Head of caudate nucleus (tissue), 42 donors: ENCODE measurements around the gene TMEM178A.

Experiments used
- DNase-seq, 42 donors: peaks; one replicate each; pipeline versions ENCODE4 v3.0.0 to v3.0.0-alpha.2; 2020 to 2021; ENCODE audit warnings: mixed read lengths in 7 of 42
- intact Hi-C: fragments of 100-400 bp; cut with DNase I; formaldehyde crosslinking; loops from one replicate; pipeline ENCODE4 v1.15.0; 2022

TMEM178A gene

DNA sequence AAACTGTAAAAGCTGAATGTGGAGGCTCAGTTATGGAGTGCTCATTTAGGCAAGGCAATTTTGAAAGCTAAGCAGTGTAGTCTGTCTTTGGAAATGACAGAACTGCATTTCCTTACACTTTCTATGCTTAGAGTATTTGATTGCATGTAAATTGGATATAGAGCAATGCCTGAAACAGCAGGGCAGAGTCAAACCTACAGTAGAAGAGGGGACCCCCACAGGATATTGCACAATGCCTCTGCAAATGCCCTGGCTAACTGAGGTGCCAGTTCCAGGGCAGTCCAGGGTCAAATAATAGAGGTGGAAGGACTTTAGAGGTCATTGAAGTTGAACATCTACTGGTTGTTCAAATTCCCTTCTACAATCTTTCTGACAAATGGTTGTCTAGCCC lies 2.2 kb downstream of the TMEM178A start:
- intact Hi-C loops: no loop called here
- DNase-seq: no peak

GRCh38 chr2:39668576-39669080 lies 2.9 kb downstream of the TMEM178A start:
- DNase-seq: no peak
- intact Hi-C loops: no loop called here

DNA sequence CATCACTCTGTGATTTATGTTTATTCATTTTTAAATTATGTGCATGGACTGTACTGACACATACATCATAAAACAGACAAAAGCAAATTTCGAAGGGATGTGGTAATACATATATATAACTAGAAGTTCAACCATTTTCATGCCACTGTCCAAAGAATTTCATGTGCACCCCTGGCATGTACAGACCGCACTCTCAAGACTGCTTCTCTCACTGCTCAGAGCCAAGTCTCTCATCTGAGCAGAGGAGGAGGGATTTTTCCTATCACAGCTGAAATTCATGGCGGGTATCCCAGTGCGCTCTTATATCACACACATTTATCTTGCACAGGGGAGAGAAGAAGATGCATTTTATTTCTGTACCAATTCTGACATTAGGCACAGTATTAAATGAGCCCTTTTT lies 5.9 kb downstream of the TMEM178A start:
- no peak for DNase-seq
- intact Hi-C loops: no loop called here

DNA sequence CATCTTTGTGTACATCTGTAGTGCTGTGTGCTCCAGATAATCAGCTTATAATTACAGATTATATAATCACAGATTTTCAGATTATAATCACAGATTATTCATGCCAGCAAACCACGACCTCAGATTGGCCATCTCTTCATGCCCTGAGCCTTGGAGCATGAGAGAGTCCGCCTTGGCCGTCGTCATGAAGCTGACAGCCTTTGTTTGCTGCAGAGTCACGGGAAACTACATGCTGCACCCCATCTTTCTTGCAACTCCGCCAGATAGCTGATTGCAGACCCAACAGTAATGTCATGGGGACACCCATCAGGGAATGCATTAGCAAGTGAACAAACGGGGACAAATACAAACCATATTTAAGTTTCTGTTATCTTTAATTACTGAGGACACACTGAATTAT lies 7.3 kb downstream of the TMEM178A start:
- intact Hi-C loops: no loop called here
- DNase-seq: no peak

- no peak for DNase-seq
- intact Hi-C loops: no loop called here
These were observed 10.6 kb downstream of the TMEM178A start for GRCh38 chr2:39676342-39676741.

DNA sequence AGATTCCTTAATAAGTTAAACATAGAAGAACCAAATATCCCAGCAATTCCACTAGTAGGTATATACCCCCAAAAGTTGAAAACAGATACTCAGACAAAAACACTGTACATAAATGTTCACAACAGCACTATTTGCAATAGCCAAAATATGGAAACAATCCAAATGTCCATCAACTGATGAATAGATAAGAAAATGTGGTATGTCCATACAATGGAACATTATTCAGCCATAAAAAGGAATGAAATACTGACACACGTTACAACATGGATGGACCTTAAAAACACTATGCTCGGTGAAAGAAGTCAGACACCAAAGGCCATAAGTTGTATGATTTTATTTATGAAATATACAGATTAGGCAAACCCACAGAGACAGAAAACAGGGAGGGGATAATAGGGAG lies 12.5 kb downstream of the TMEM178A start:
- intact Hi-C loops: no loop called here
- DNase-seq: no peak

- intact Hi-C loops: no loop called here
- no peak for DNase-seq
These were observed 14.1 kb downstream of the TMEM178A start for GRCh38 chr2:39679805-39680204.

DNA sequence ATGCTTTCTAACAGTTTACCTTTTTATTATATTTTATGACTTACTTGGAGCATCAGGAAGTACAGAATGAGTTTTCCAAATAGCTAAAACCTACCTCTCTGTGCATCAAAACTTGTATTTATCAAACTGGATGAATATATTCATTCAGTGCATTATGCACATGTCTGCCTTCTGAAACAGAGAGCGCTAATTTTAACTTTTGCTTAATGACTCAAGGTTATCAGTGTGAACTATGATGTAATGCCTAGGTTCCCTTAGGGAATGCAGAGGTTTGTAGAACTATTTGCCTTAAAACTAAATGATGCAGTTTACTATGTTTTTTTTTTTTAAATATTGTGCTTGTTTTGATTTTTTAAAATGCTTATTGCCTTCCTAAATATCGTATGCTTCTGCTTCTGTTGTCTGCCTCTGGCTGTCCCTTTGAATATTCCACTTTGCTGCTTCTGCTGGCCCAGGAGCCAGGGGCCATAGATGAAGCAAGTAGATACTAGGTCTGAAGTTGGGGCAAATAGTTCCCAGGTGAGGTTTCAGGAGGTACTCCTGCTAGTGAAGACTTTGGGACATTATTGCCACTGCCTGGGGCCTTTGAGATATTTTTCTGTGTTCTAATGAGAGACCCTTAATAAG lies 16.5 kb downstream of the TMEM178A start:
- intact Hi-C loops: no loop called here
- no peak for DNase-seq

DNA sequence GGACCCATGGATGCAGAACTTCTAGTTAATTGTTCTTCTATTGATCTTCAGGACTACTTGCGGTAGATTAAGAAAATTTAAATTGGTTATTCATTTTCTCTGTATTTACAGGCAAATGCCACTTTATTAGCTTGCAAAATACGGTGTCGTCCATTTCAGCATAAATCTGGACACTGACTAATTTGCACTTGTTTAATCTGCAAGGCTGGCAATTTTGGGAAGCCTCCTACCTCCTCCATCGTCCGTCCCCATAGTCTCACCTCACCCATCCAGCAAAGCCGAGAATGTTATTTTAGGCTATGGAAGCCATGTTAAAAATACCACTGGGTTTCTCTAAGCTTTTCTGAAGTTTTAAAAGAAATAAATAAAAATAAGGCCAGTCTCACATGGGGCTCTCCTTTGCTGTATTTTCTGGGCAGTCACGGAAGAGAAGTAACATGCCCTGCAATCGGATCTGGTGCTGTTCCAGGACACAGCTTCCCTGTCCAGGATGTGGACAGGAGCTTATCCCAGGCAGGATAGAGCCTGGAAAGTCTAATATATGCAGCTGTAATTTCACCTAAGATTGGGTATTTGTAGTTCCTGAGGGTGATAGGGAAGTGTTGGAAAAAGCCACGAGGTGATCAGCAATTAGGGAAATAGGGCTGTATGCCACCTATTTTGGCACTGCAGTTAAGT lies 17.4 kb downstream of the TMEM178A start:
- intact Hi-C loops: no loop called here
- DNase-seq: no peak

DNA sequence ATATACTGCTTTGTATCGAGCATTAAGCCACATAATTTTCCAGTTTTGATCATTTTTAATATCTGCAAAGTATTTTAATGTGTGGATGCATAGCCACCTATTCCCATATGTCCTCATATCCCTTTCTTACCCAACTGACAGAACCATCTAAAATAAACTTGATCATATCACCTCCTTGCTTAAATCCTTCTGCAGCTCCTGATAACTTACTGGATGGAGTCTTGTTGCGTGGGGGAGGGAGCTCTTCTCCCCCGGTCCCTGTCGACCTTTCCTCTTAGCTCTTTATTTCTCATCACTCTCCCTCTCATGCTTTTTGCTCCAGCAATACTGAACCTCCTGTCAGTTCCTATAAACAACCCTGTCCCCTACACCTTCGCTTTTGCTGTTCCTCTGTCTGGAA lies 18.7 kb downstream of the TMEM178A start:
- no peak for DNase-seq
- intact Hi-C loops: no loop called here

GRCh38 chr2:39685126-39685525 lies 19.4 kb downstream of the TMEM178A start:
- no peak for DNase-seq
- intact Hi-C loops: no loop called here

GRCh38 chr2:39686456-39686855 lies 20.7 kb downstream of the TMEM178A start:
- intact Hi-C loops: no loop called here
- DNase-seq: peak in 39 of 42 donors; percentile 29 to 85 (median 57)

DNA sequence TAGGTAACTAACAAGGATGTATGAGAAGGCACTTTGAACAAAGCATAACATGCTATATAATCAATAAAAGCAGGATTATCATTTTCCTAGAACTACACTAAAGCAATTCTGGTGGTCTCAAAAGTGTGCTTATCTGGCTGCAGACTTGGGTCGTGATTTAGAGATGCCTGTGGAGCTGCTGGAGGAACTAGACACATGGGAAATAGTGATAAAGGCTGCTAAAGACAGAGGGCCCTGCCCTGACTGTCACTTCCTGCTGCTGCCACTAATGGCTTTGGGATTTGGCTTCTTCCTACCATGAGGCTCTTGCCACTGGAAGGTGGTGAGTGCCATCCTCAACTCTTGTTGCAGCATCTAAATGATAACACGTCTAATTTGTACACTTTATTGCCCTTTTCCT lies 22.5 kb downstream of the TMEM178A start:
- DNase-seq: no peak
- intact Hi-C loops: no loop called here

DNA sequence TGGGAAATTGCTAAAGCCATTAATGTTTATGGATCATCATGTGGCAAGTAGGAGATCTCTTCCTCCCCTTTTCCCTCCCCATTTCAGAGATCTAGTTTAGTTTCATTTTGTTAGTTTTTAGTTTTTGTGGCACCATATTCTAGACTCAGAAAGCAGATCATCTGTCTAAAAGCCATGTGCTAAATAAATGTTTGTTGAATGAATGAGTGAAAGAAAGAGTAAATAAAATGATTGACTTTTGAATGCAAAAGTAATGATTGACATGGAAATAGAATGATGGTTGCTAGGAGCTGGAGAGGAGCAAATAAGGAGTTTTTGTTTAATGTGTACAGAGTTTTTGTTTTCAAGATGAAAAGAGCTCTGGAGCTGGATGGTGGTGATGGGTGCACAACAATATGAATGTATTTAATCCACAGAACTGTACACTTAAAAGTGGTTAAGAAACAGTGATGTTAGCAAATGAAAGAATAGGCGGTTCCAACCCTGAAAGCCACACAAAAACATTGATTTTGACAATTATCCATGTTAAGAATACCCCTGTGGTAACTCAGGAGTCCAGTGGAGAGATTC lies 23.6 kb downstream of the TMEM178A start:
- no peak for DNase-seq
- intact Hi-C loops: no loop called here

GRCh38 chr2:39689876-39690275 lies 24.2 kb downstream of the TMEM178A start:
- DNase-seq: no peak
- intact Hi-C loops: no loop called here

DNA sequence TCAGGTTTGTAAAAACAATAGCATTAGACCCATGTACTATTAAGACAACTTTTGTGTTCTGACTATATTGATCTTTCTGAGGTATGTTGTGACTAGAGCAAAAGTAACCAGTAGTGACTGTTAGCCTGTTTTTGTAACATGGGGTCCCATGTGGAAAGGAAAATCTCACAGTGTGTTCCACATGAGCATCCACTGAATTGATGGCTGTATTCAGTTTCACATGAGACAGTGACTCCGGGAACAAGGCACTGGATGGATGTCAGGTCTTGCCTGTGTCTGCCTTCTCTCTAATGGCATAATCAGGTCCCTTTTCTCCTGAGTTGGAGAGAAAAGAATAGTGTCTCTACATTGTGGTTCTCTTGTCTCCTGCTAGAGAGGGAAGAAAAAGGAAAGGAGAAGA lies 27.5 kb downstream of the TMEM178A start:
- intact Hi-C loops: no loop called here
- DNase-seq: no peak

GRCh38 chr2:39696101-39696553 lies 30.4 kb downstream of the TMEM178A start:
- intact Hi-C loops: no loop called here

DNA sequence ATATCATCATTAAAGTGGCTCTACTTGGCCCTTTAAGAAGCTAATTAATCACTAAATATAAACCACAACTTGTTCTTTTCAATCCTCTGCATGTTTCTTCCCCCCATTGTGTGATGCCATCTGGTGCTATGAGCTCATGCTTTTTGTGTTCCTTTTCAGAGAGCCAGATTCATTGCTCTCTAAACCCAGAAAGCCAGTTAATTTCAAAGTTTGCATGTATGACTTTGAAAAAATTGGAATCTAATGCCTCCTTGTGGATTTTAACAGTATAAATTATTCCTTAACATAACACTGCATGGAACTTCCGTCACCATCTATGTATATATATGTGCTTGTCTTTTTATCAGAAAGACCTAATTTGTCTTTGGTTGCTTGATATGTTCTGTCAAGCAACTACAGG lies 31.1 kb downstream of the TMEM178A start:
- peak in 2 of 42 donors; percentile 31 to 57 for DNase-seq
- intact Hi-C loops: no loop called here

More at GRCh38 chr2:39696101-39696553, 30.4 kb downstream of the TMEM178A start:
- DNase-seq: no peak

- peak in 4 of 42 donors; percentile 28 to 42 (median 33) for DNase-seq
These were observed 31.7 kb downstream of the TMEM178A start for GRCh38 chr2:39697454-39697853.

DNA sequence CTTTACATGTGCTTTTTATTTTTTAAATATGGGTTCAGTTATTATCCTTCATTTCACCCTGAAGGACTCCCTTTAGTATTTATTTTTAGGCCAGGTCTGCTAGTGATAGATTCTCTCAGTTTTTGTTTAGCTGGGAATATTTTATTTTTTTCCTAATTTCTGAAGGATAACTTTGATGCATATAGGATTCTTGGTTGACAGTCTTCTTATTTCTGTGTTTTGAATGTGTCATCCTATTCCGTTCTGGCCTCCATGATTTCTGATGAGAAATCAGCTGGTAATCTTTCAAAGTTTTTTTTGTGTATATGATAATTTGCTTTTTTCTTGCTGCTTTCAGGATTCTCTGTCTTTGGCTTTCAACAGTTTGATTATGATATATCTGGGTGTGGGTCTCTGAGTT lies 35.4 kb downstream of the TMEM178A start:
- no peak for DNase-seq
- intact Hi-C loops: no loop called here

More at GRCh38 chr2:39697454-39697853, 31.7 kb downstream of the TMEM178A start:
- intact Hi-C loops: no loop called here
